Mesenchymal stem cell (in vitro differentiated cells and primary cell): ENCODE data around the gene API5.

ENCODE experiments used
- DNase-seq: peaks from one replicate; pipeline ENCODE4 v3.0.0-alpha.2; 2013
- H2AFZ ChIP-seq: one replicate; pipeline ENCODE4 v1.6.1; 2013; ENCODE audit warnings: low read depth, mild to moderate bottlenecking, control low read depth, inconsistent platforms, low read length, moderate library complexity
- H2AK5ac ChIP-seq: 2 replicates; pipeline ENCODE4 v1.6.1; 2013; ENCODE audit warnings: low read length, moderate library complexity, mild to moderate bottlenecking, inconsistent platforms; ENCODE audit not compliant: severe bottlenecking
- H2BK120ac ChIP-seq: one replicate; pipeline ENCODE4 v1.6.1; 2013; ENCODE audit warnings: low read depth, mild to moderate bottlenecking, inconsistent platforms, low read length, moderate library complexity
- H2BK12ac ChIP-seq, 2 experiments: one replicate each; pipeline ENCODE4 v1.6.1; 2013; ENCODE audit warnings: inconsistent platforms in 2 of 2, low read length in 2 of 2, mild to moderate bottlenecking in 2 of 2, moderate library complexity in 2 of 2, control low read depth in 1 of 2
- H2BK15ac ChIP-seq: one replicate; pipeline ENCODE4 v1.6.1; 2013; ENCODE audit warnings: mild to moderate bottlenecking, low read depth, inconsistent platforms; ENCODE audit not compliant: poor library complexity, severe bottlenecking
- H2BK5ac ChIP-seq: 2 replicates; pipeline ENCODE4 v1.6.1; 2013; ENCODE audit warnings: low read depth, mild to moderate bottlenecking, low read length, control low read depth, inconsistent platforms; ENCODE audit not compliant: poor library complexity, severe bottlenecking
- H3K14ac ChIP-seq, 2 experiments: one replicate each; pipeline ENCODE4 v1.6.1; 2013; ENCODE audit warnings: inconsistent platforms in 2 of 2, low read length in 2 of 2, control low read depth in 1 of 2, mild to moderate bottlenecking in 1 of 2, moderate library complexity in 1 of 2
- H3K18ac ChIP-seq, 2 experiments: one replicate each; pipeline ENCODE4 v1.6.1; 2013; ENCODE audit warnings: inconsistent platforms in 2 of 2, low read length in 2 of 2, control low read depth in 1 of 2, low read depth in 1 of 2, mild to moderate bottlenecking in 1 of 2
- H3K23ac ChIP-seq, 2 experiments: one replicate each; pipeline ENCODE4 v1.6.1; 2013; ENCODE audit warnings: inconsistent platforms in 2 of 2, low read length in 2 of 2, mild to moderate bottlenecking in 2 of 2, moderate library complexity in 2 of 2, control low read depth in 1 of 2
- H3K27ac ChIP-seq: 2 replicates; pipeline ENCODE4 v1.5.1; 2013; ENCODE audit warnings: mild to moderate bottlenecking, moderate library complexity, low read length, control low read depth, inconsistent platforms; ENCODE audit not compliant: poor library complexity, severe bottlenecking
- H3K27me3 ChIP-seq, 2 experiments: 2 replicates each; pipeline versions ENCODE4 v1.6.1 to v1.7.0; 2013; ENCODE audit warnings: low read length in 2 of 2, mild to moderate bottlenecking in 2 of 2, moderate library complexity in 2 of 2, control low read depth in 1 of 2, inconsistent platforms in 1 of 2; ENCODE audit not compliant: control insufficient read depth in 1 of 2, insufficient read depth in 1 of 2
- H3K36me3 ChIP-seq, 2 experiments: 2 replicates each; pipeline versions ENCODE4 v1.6.1 to v1.7.0; 2013; ENCODE audit warnings: low read length in 2 of 2, control low read depth in 1 of 2, inconsistent platforms in 1 of 2, low read depth in 1 of 2, mild to moderate bottlenecking in 1 of 2; ENCODE audit not compliant: insufficient read depth in 2 of 2, control insufficient read depth in 1 of 2
- H3K4ac ChIP-seq, 2 experiments: one replicate each; pipeline ENCODE4 v1.6.1; 2013; ENCODE audit warnings: inconsistent platforms in 2 of 2, low read length in 2 of 2, mild to moderate bottlenecking in 2 of 2, moderate library complexity in 2 of 2, control low read depth in 1 of 2, low read depth in 1 of 2
- H3K4me1 ChIP-seq: 2 replicates; pipeline ENCODE4 v1.6.1; 2013; ENCODE audit warnings: low read depth, low read length, control low read depth; ENCODE audit not compliant: control insufficient read depth, insufficient read depth
- H3K4me2 ChIP-seq: 2 replicates; pipeline ENCODE4 v1.6.1; 2013; ENCODE audit warnings: low read length, mild to moderate bottlenecking, inconsistent platforms; ENCODE audit not compliant: poor library complexity, severe bottlenecking
- H3K4me3 ChIP-seq, 2 experiments: 2 replicates each; pipeline versions ENCODE4 v1.5.1 to v1.7.0; 2013; ENCODE audit warnings: low read length in 2 of 2, mild to moderate bottlenecking in 2 of 2, control low read depth in 1 of 2, low read depth in 1 of 2; ENCODE audit not compliant: insufficient read depth in 1 of 2
- H3K79me1 ChIP-seq: replicated peaks from 2 replicates; pipeline ENCODE4 v1.6.1; 2013; ENCODE audit warnings: mild to moderate bottlenecking, control low read depth, low read length, inconsistent platforms; ENCODE audit not compliant: poor library complexity, severe bottlenecking
- H3K9ac ChIP-seq: 2 replicates; pipeline ENCODE4 v1.7.0; 2013; ENCODE audit warnings: mild to moderate bottlenecking, low read length, moderate library complexity
- H3K9me3 ChIP-seq: 2 replicates; pipeline ENCODE4 v1.7.0; 2013; ENCODE audit warnings: mild to moderate bottlenecking, low read length; ENCODE audit not compliant: control insufficient read depth
- H4K8ac ChIP-seq: one replicate; pipeline ENCODE4 v1.6.1; 2013; ENCODE audit warnings: inconsistent platforms, mild to moderate bottlenecking, low read length, moderate library complexity
- H4K91ac ChIP-seq: one replicate; pipeline ENCODE4 v1.6.1; 2013; ENCODE audit warnings: mild to moderate bottlenecking, low read length, inconsistent platforms
- WGBS: methylation state at CpG from one replicate; pipeline ENCODE4 v1.1.7; 2013; ENCODE audit warnings: mixed read lengths; 5-methylcytosine and 5-hydroxymethylcytosine counted together

The API5 gene

GRCh38 chr11:43285826-43286225 lies 26.0 kb upstream of the API5 start:
- WGBS, result 47% methylated on average over 3 of the region's 4 CpGs
- H3K4me3 ChIP-seq, result no peak overlapping the region
- no peak overlapping the region for H3K14ac ChIP-seq
- H3K4ac ChIP-seq, result no peak overlapping the region
- no peak overlapping the region for H2BK120ac ChIP-seq
- DNase-seq, result no peak
- H2AFZ ChIP-seq, result no peak overlapping the region
- H4K8ac ChIP-seq, result no peak overlapping the region
- no peak overlapping the region for H3K9ac ChIP-seq
- no peak overlapping the region for H3K23ac ChIP-seq
- H3K27me3 ChIP-seq, result peaks cover 0 to 20% of the 10 kb centered on the region in 2 experiments
- H2BK15ac ChIP-seq, result no peak overlapping the region
- no peaks in the 10 kb centered on the region for H3K36me3 ChIP-seq
- peaks cover 2% of the 10 kb centered on the region for H3K4me1 ChIP-seq
- H3K79me1 ChIP-seq, result no peaks in the 10 kb centered on the region
- H3K27ac ChIP-seq, result no peak overlapping the region
- no peak overlapping the region for H2AK5ac ChIP-seq
- no peaks in the 10 kb centered on the region for H3K9me3 ChIP-seq
- no peak overlapping the region for H2BK12ac ChIP-seq
- no peak overlapping the region for H4K91ac ChIP-seq
- no peak overlapping the region for H3K18ac ChIP-seq
- H2BK5ac ChIP-seq, result no peak overlapping the region
- no peak overlapping the region for H3K4me2 ChIP-seq

GRCh38 chr11:43289368-43289767 lies 22.4 kb upstream of the API5 start:
- Histone ChIP-seq H3K79me1 (no peaks in the 10 kb centered on the region), H3K27me3 (no peaks in the 10 kb centered on the region), H3K36me3 (no peaks in the 10 kb centered on the region), H3K27ac (no peak overlapping the region), H3K4me2 (no peak overlapping the region), H4K91ac (no peak overlapping the region), H3K23ac (no peak overlapping the region), H3K4ac (no peak overlapping the region), H2BK5ac (no peak overlapping the region), H2AFZ (no peak overlapping the region), H2BK120ac (no peak overlapping the region), H3K14ac (no peak overlapping the region), H3K4me1 (peaks cover 2% of the 10 kb centered on the region), H2BK15ac (no peak overlapping the region), H3K18ac (no peak overlapping the region), H2BK12ac (no peak overlapping the region), H2AK5ac (no peak overlapping the region), H3K9me3 (peaks cover 5% of the 10 kb centered on the region), H3K4me3 (peak overlapping the region in 1 of 2 experiments; percentile 2), H3K9ac (no peak overlapping the region), H4K8ac (no peak overlapping the region)
- DNase-seq, result no peak
- 87% methylated on average over 3 of the region's 3 CpGs for WGBS

GRCh38 chr11:43298397-43298796 lies 13.4 kb upstream of the API5 start:
- H2AFZ ChIP-seq, result no peak overlapping the region
- no peak overlapping the region for H2BK12ac ChIP-seq
- no peak overlapping the region for H4K8ac ChIP-seq
- H3K36me3 ChIP-seq, result no peaks in the 10 kb centered on the region
- H3K27me3 ChIP-seq, result no peaks in the 10 kb centered on the region
- peaks cover 37% of the 10 kb centered on the region for H3K9me3 ChIP-seq
- H3K4ac ChIP-seq, result no peak overlapping the region
- no peak overlapping the region for H3K9ac ChIP-seq
- H3K23ac ChIP-seq, result no peak overlapping the region
- H3K27ac ChIP-seq, result no peak overlapping the region
- H2BK5ac ChIP-seq, result no peak overlapping the region
- no peak overlapping the region for H4K91ac ChIP-seq
- H2AK5ac ChIP-seq, result no peak overlapping the region
- H2BK15ac ChIP-seq, result no peak overlapping the region
- 80% methylated on average over 6 of the region's 7 CpGs for whole genome bisulfite sequencing
- no peaks in the 10 kb centered on the region for H3K4me1 ChIP-seq
- H3K14ac ChIP-seq, result no peak overlapping the region
- H3K4me2 ChIP-seq, result no peak overlapping the region
- no peak overlapping the region for H2BK120ac ChIP-seq
- no peak for DNase-seq
- H3K79me1 ChIP-seq, result no peaks in the 10 kb centered on the region
- H3K18ac ChIP-seq, result no peak overlapping the region
- no peak overlapping the region for H3K4me3 ChIP-seq

- no peak overlapping the region for H4K91ac ChIP-seq
- peaks cover 6% of the 10 kb centered on the region for H3K4me1 ChIP-seq
- H3K23ac ChIP-seq, result no peak overlapping the region
- H2BK5ac ChIP-seq, result no peak overlapping the region
- no peak overlapping the region for H2BK15ac ChIP-seq
- no peak for DNase-seq
- no peak overlapping the region for H3K18ac ChIP-seq
- no peak overlapping the region for H3K27ac ChIP-seq
- H3K4ac ChIP-seq, result no peak overlapping the region
- H3K36me3 ChIP-seq, result peaks cover 4 to 31% of the 10 kb centered on the region in 2 experiments
- no peak overlapping the region for H4K8ac ChIP-seq
- H3K4me2 ChIP-seq, result no peak overlapping the region
- H3K79me1 ChIP-seq, result peaks cover 13% of the 10 kb centered on the region
- no peak overlapping the region for H2BK120ac ChIP-seq
- no peaks in the 10 kb centered on the region for H3K27me3 ChIP-seq
- H2AFZ ChIP-seq, result no peak overlapping the region
- H3K4me3 ChIP-seq, result no peak overlapping the region
- no peak overlapping the region for H3K14ac ChIP-seq
- no peak overlapping the region for H2BK12ac ChIP-seq
- H3K9ac ChIP-seq, result no peak overlapping the region
- no peak overlapping the region for H2AK5ac ChIP-seq
- no CpG with 5 or more reads among the region's 2 CpGs for WGBS
- no peaks in the 10 kb centered on the region for H3K9me3 ChIP-seq
Measured at GRCh38 chr11:43315966-43316365, 4.2 kb downstream of the API5 start.
